Stimulated activated CD4-positive, alpha-beta T cell treated with anti-CD3 and anti-CD28 coated beads, TNF-alpha, amount 100 ng/mL, for 48 hours (primary cell): ENCODE data around the gene GATAD2B.

Source experiments
- DNase-seq, 3 donors: peaks; one replicate each; pipeline ENCODE4 v3.0.0-alpha.2; 2020; ENCODE audit warnings: low read depth in 3 of 3

Gene GATAD2B

DNA sequence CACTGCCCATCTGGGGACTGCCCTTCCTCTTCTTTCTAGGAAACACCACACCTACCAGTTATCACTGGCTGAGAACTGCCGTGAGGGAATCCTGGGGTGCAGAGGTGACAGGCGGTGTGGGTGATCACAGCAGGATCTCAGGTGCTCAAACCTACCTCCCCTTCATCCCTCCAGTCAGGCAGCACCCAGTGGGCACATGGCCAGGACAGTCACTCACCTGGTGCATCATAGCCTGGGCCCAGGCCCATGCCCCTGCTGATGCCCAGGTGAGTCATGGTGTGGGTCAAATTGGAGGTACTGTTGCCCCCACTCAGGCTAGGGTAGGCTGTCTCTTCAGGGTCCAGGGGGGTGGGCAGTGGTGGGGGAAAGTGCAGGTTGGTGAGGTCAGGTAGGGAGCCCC lies 29.0 kb upstream of the GATAD2B start:
- no peak for DNase-seq

DNA sequence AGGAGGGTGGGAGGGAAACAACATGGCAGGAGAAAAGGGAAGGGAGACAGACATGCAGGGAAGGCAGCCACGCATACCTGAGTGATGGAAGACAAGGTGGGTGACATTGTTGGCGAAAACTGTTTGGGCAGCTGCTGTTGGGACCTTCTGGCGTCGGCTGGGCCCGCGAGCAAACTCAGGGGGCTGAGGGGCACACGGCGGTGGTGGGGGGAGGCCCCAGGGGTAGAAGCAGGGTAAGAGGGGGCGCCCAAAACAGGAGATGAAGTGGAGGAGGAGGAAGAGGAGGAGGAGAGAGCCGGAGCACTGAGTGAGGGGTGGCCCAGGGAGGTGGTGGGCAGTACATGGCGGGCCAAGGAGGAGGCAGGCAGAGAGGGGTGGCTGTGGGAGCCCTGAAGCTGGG lies 28.4 kb upstream of the GATAD2B start:
- DNase-seq, result no peak

DNA sequence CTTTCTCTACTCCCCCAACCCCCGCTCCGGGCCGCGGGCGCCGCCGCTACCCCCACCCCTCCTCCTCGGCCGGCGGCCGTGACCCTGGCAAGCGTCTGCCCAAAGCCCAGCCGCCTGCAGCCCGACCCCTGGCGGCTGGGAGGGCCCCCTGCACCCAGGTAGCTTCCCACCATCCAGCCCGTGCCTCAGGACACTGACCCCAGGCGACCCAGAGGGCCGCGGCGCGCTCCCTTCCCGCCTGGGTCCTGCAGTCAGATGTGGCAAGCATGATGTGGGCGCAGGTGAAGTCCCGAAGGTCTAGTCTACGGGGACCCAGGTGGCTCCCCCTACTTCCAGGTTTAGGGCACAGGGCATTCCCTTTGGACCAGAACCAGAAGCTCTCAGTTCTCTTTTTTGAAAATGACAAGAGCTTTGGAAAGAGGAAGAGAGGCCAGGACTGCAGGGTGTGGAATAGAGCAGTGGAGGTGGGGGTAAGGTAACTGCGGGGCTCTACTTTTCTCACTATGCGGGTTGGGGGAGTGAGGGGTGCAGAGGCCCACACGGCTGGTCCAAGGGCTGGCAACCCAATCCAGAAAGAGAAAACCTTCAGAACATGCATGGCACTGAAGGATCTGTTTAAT lies 24.0 kb upstream of the GATAD2B start, which contains the start of gene DENND4B:
Gene DENND4B, minus strand, starts transcription at position 97 of the 620 bp plus-strand sequence. CDS start 2,344 bp downstream, outside the sequence.
- DNase-seq, result peak; percentile 50 to 72 (median 56)

DNA sequence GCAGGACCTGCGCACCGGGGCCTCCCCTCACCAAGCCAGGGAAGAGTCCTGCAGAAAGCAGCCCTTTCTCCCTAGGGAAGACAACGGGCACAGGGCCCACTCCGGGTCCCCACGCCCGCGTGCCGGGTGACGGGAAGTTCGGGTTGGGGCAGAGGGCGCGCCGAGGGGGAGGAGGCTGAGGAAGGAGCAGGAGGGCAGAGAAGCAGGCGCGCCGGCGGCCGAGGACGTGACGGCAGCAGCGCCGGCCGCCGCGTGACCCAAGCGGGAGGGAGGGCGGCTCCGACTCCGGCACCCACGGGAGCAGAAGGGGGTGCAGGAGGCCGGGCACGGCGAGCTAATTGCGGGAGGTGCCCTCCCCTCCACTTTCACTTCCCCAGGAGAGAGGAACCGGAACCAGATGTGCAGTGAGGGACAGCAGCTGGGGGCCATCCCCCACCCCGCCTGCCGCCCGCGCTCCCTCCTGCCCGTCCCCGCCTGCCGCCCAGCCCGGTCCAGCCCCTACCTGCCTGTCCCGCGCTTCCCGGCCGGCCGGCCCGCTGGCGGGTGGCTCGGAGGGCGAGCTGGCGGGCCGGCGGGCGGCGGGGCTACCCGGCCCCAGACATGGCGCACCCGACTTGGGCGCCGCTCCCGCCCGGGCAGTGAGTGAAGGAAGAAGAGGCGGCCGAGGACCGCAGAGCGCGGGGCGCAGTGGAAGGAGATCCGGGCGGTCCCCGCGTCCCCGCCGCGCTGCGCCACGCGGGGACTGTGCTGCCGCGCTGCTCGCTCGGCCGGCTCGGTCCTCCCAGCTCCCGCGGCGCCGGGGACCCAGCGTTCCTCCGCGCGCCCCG lies 23.2 kb upstream of the GATAD2B start:
- DNase-seq, result peak; percentile 32 to 65 (median 51)

DNA sequence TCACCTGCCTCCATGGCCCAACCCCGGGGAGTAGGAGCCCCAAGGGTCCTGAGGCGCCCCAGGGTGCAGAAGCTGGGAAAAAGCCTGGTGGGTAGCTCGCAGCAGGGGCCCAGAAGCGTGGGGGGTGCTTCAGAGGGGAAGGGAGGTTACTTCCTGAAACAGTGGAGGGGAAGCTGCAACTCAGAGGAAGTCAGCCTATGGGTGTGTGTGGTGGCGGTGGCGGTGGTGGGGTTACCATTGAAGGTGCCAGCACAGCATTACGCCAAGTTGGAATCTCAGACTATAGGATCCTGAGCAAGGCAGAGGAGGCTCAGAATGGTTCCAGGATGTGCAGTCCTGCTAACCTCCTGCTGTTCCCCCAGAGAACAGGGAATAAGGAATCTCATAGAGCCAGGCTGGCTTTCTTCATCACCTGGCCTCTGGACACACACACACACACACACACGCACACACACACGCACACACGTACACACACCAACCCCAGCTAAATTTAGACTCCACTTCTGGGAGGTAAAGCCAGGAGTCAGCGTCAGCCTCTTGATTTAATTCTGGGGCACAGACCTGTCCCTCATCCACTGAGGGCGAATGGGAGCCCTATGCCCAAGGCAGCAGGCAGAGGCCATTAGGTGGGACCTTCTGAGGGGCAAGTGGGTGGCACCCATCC lies 22.5 kb upstream of the GATAD2B start:
- DNase-seq, result peak in 2 of 3 donors; percentile 32 to 55

DNA sequence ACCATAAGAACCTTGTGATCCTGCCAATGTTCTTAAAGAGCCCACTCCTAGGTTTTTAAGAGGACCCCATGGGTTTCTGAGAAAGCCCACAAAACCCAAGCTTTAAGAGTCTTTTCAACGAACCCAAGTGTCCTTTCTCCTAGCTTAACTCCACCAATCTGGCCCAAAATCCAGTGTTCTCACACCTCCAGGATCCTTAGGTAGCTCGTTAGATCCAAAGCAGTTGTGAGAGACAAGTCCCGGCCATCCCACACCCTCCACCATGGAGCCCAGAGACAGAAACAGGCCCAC lies 22.0 kb upstream of the GATAD2B start:
- no peak for DNase-seq

DNA sequence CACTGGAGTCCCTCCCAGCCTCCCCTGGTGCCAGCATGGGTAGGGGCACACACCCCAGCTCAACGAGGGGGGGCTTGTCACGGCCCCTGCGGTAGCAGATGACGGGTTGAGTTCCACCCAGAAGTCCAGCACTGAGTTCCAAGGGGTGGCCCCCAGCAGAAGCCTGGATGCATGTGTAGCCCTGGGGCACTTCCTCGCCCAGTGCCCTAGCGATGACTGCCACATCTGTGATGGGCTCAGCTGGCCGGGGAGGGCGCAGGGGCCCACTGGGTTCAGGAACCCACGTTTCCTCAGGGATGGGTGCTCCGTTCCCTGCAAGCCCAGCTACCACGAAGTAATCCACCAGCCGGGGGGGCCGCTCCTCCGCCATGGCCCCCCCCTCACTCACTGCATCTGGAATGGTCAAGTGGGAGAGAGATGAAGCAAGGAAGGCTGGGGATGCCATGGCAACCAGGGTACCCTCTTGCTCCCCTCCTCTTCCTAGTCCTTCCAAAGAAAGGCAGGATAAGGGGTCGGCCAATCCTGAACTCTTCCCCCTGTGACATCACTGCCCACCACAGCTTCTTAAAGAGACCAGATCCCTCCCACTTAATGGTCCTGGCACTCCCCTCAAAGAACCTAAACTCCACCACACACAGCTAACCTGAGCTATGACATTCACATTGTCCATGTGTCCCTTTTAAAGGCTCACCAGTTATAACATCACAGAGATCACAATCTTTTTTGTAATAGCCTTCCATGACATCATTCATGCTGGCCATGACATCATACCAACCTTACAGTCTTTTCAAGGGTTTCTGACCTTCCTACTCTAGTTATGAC lies 21.4 kb upstream of the GATAD2B start:
- no peak for DNase-seq

DNA sequence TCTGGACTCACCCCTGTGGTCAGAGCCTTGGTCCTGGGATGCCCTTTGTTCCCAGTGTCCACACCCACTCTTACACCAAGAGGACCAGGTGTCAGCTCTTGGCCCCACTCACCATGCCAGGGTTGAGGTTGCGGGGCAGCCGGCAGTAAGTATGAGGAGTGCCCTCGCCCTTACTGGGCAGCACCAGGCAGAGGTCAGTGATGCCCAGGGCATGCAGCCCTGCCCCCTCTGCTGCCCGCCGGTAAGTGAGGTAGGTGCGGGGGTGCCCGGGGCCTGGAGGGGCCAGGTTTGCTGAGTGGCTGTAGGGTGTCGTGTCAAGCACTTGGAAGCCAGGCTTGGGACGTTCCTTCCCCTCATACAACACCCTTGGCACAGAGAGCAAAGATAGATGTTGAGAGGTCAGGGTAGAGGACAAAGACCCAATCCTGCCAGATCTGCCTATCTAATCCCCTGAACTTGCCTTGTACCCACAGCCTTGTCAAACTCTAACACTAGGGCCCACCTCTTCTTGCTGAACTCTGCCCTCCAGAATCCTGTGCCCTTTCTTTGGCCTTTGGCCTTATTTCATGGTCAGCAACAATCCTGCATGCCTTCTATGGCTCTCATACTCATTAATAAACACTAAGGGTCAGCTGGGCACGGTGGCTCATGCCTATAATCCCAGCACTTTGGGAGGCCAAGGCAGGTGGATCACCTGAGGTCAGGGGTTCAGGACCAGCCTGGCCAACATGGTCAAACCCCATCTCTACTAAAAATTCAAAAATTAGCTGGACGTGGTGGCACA lies 20.2 kb upstream of the GATAD2B start:
- no peak for DNase-seq

DNA sequence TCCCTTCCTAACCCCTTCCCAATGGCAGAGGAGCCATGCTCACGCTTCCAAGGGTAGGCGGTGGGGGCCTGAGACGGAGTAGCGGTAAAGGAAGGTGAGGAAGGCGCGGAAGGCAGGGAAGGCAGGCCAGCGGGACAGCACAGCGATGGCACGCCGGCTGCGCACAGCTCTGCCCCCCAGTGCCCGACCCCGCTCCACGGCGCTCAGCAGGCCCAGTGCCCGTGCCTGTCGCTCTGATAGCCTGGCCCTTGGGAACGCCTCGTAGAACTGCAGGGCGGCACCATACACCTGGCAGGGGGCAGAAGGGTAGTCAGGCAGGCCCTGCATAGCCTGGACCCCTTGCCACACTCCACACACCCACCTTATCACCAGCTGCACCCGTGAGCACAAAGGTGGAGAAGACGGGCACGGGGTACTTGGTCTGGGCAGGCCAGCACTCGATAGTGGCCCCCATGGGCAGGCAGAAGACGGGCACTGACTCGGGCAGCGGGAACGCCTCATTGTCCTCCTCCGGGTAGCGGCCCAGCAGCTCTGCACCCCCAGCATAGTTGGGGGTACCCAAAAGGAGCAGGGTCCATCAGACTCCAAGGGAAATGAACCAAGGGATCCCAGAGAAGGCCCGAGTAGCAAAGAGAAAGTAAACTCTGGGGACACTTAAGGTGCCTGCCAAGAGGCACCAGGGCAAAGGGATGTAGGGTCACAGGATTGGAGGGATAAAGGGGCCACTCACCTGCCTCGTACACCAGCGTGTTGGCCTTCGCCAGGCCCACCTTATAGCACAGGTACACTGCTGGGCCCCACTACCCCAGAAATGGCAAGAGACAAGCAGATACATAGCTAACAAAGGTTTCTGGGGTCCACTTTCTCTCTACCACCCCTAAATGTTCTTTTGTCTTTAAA lies 19.3 kb upstream of the GATAD2B start:
- DNase-seq, result no peak

DNA sequence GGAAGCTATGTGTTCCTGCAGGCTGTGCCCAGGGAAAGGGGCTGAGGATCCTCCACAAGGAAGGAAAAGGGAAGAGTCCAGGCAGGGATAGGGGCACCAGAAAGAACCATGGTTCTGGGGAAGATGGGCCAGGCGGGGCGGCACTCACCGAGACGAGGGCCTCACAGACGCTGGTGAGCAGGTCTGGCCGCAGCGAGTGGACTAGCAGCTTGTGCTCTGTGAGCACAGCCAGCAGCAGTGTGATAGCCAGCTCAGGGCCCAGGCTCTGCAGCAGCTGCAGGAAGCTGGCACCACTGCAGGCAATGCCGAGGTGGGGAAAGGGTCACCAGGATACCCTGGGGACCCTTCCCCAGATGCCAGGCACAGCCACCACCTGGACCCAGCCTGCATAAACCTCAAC lies 18.0 kb upstream of the GATAD2B start:
- no peak for DNase-seq

DNA sequence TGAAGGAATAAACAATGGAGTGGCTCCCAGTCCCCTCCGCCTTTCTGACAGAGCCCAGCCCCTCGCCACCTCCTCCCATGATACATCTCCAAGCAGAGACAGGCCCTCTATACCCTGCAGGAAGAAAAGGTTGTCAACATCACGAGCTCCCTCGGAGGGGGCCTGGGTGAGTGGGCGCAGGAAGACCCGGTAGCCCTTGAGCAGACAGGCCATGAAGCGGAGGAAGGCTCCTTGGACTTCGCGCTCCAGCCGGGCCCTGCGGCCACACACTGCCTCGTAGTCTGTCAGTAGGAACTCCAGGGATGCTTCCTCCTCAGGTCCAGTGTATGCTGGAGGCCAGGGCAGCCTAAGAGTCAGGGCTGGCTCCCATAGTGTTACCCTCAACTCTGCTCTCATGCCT lies 16.7 kb upstream of the GATAD2B start:
- no peak for DNase-seq

DNA sequence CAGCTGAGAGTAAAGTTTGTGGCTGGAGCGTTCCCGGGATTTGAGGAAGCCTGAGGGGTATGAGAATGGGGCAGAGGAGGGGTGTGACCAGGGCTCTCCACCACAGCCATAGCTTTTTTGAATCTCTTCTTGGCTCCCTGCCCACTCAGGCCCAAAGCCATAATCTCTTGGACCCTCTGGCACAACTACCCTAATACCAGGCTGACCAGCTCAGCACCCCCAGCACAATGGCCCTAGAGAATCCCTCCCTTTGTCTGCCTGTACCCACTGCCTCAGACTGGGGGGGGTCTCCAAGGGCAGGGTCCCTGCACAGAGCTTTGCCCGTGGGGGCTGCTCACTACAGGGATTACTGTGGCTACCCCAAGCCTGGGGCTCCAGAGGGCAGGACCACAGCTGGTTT lies 16.2 kb upstream of the GATAD2B start:
- no peak for DNase-seq

DNA sequence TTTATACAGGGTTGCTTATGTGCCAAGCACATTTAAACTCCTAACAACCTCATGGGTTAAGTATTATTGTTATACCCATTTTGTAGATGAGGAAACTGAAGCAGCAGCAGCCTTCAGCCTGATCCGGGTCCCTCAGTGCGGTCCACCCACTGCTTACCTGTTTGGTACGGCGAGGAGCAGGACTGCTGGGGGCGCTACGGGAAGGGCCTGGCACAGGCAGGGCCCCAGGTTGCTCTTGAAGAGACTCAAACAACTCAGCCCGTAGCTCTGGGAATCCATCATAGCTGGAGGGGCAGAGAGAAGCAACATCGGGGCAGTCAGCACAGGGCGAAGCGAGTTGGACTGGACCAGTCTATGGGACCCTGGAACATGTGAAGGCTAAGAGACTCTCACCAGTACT lies 14.6 kb upstream of the GATAD2B start:
- no peak for DNase-seq

DNA sequence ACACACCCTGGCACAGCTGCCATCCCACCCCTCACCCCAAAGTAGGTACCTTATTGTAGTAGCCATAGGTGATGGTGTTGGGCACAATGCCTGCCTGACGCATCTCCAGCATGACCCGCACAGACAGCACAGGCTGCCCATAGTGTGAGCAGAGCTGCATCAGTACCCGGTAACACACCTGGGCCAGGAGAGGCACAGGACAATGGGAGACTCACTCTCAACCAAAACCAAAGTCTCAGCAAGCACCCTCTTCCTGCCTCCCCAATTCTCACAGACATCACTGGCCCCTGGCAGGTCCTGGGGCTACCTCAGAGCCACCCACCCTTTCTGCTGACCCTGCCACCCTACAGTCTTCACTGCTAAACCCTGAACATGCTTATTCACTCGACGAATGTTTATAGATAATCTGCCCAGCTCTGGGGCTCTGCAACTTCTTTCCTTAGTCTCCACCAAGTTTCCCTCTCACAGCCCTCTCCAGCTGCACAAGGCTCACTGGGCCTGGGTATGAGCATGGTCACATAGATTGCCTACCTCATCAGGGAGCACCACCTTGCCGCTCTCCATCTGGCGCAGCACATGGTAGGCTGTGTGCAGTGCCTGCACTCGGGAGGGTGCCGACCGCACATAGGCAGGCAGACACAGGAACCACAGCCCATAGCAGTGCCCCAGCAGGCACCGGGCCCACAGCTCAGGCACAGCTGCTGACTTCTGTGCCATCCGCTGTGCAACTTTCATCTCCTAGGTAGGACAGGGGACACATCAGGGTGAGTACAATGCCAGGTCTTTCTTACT lies 13.4 kb upstream of the GATAD2B start:
- no peak for DNase-seq

DNA sequence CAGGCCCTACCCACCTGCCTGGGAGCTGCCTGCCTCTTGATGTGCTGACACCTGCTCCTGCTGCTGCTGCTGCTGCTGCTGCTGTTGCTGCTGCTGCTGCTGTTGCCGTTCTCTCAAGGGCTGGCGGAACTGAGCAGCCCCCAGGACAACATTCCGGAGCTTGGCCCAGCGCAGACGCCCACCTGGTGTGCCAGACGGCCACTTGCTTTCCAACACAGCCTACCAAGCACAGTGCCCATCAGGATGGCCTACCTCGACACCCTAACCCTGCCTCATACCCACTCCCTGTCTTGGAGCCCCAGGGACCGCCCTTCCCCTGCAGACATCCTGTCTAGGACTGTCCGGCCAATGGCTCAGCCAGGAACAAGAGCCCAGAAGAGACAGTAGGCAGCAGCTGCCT lies 12.0 kb upstream of the GATAD2B start:
- DNase-seq, result no peak

DNA sequence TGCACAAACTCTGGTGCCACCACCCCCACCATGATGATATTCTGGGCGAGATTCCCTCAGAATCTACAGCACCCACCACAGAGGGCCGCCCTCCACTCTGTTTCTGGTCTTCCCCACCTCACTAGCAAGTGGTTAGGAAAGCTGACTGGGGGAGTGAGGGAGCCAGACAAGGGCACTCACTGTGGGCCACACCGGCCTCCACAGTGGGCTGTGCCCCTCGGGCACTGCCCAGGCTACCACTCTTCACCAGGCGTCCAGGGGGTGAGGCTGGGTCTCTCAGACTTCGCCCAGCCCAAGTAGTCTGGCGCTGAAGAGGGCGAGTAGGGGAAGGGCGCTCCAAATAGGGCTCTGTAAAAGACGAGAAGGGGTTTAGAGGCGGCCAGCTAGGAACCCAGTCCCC lies 11.2 kb upstream of the GATAD2B start:
- no peak for DNase-seq

DNA sequence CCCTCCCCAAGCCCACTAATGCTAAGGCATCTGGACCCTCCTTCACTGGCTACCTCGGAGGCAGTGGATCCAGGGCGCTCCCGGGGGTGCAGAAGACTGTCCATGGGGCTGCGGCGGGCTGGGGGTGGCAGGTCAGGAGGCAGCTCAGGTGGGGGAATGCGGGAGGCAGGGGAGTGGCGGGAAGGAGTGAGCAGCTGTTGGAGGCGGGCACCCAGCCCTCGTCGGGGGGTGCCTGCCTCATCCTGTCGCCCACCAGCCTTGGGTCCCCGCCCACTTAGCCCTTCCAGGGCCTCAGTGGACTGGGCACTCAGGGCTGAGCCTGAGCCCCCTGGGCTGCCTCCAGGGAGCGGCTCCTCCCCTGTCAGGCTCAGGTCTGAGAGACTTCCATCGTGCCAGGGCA lies 10.7 kb upstream of the GATAD2B start:
- DNase-seq, result no peak

DNA sequence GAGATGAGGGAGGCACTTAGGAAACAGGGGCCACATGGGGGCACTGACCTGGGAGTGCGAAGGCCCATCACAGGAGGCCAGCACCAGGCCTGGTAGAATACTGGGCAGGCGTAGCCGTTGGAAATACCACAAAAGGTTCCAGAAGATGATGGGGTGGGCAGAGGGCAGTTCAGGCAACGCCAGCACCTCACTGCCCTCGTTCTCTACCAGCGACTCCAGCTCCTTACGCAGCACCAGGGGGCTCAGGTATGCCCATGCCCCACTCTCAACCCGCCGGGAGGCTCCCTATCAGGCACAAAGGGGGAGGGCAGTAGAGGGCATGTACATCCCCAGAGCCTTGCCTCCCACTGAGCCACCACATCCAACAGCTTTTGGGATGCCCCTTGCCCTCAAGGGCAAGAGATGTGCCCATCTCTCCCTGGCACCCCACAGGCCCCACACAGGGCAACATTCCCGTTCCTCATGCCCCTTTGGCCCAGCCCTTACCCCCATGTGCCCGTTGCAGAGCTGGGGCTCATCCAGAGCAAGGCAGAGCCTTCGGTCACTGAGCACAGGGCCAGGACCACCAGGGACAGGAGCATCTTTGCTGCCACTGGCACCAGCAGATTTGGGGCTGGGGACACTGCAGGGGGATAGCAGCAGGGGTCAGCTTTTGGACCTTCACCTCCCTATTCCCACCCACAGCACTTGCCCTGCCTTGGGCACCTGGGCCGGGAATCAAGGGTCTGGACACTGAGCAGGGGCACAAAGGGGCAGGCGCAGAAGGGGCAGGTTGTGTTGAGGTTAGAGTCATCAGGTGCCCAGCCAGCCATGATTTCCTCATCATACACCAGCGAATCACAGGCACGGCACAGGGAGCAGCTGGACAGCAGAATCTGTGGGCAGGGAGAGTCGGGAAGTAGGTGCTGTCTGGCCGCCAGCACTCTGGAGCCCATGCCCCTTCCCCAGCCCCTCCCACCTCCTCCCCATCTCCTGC lies 9.7 kb upstream of the GATAD2B start:
- DNase-seq, result no peak
